ENCODE measurements around the gene RAD51D. TPM values are rescaled to one million over a fixed set of nuclear protein-coding genes. Genes with fewer than 3 reads are reported as not detected.

RAD51D gene
- polyA plus RNA-seq, 1 of the 3 experiments (the other 2 are of a cell fraction), result 11.6 TPM

GRCh38 chr17:35074711-35075707 is 44.7 kb downstream of the RAD51D start:
- peaks cover 66% of the 10 kb centered on the region for H3K79me2 ChIP-seq (ENCODE audit: insufficient read depth)
- H3K9me3 ChIP-seq, result no peaks in the 10 kb centered on the region
- no peak overlapping the region for H3K4me3 ChIP-seq (ENCODE audit: low read depth in 2 of 2, low read length in 1 of 2)
- ChIA-PET POLR2A (no interaction called here), CTCF (interaction anchor here (1.1 kb wide), 3 partner anchors 9 to 67 kb away, joined by 3 to 4 read pairs (median 4); no protein-coding TSS in a partner anchor)
- DNase-seq, result no peak
- H3K27me3 ChIP-seq (ENCODE audit: insufficient read depth), result no peaks in the 10 kb centered on the region
- no peak overlapping the region for H3K9ac ChIP-seq
- H3K27ac ChIP-seq (ENCODE audit: low read depth in 2 of 2, low read length in 1 of 2), result no peak overlapping the region
- WGBS (ENCODE audit: low lambda C conversion rate), result 58% methylated on average over 2 of the region's 2 CpGs
- H3K4me1 ChIP-seq (ENCODE audit: control insufficient read depth in 1 of 2, insufficient read depth in 2 of 2, low read depth in 1 of 2, low read length in 1 of 2), result no peaks in the 10 kb centered on the region; a peak in 1 of 4 replicates
- H3F3A ChIP-seq (replicated peaks; ENCODE audit: insufficient read depth), result no peaks in the 10 kb centered on the region
- no peaks in the 10 kb centered on the region for H3K9me2 ChIP-seq
- no peaks in the 10 kb centered on the region for H3K36me3 ChIP-seq (replicated peaks in 1 of 2; ENCODE audit: control insufficient read depth in 1 of 2, insufficient read depth in 2 of 2, low read length in 1 of 2)
- TF ChIP-seq FOXM1 (IDR thresholded peaks at IDR 0.05; ENCODE audit: low read depth) (no peak), ELF1 (IDR thresholded peaks at IDR 0.05) (no peak), MEF2A (IDR thresholded peaks at IDR 0.05; ENCODE audit: borderline replicate concordance, low read depth) (no peak), GATA2 (CRISPR knock-in tag; IDR thresholded peaks at IDR 0.05) (no peak), RAD21 (IDR thresholded peaks at IDR 0.05; ENCODE audit: low read length) (no peak), YY1 (IDR thresholded peaks at IDR 0.05; ENCODE audit: low read depth) (no peak), SMC3 (IDR thresholded peaks at IDR 0.05; ENCODE audit: low read depth, low read length) (no peak), FOXJ3 (CRISPR knock-in tag; IDR thresholded peaks at IDR 0.05) (no peak), RCOR1 (IDR thresholded peaks at IDR 0.05; ENCODE audit: low read length) (no peak), SIN3A (IDR thresholded peaks at IDR 0.05; ENCODE audit: borderline replicate concordance, low read depth, low read length) (no peak), GABPA (IDR thresholded peaks at IDR 0.05; ENCODE audit: low read depth) (no peak)
- TF ChIP-seq, protein P1, sequence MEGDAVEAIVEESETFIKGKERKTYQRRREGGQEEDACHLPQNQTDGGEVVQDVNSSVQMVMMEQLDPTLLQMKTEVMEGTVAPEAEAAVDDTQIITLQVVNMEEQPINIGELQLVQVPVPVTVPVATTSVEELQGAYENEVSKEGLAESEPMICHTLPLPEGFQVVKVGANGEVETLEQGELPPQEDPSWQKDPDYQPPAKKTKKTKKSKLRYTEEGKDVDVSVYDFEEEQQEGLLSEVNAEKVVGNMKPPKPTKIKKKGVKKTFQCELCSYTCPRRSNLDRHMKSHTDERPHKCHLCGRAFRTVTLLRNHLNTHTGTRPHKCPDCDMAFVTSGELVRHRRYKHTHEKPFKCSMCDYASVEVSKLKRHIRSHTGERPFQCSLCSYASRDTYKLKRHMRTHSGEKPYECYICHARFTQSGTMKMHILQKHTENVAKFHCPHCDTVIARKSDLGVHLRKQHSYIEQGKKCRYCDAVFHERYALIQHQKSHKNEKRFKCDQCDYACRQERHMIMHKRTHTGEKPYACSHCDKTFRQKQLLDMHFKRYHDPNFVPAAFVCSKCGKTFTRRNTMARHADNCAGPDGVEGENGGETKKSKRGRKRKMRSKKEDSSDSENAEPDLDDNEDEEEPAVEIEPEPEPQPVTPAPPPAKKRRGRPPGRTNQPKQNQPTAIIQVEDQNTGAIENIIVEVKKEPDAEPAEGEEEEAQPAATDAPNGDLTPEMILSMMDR (IDR thresholded peaks at IDR 0.05), result no peak
- H4K20me1 ChIP-seq (ENCODE audit: insufficient read depth), result no peaks in the 10 kb centered on the region
- H3K4me2 ChIP-seq, result no peak overlapping the region
- no peak overlapping the region for H2AFZ ChIP-seq (ENCODE audit: low read depth)

- CTCF ChIA-PET, result interaction anchor here (1.1 kb wide), 2 partner anchors 14 to 68 kb away, joined by 4 read pairs; no protein-coding TSS in a partner anchor
- Histone ChIP-seq H3K27ac (ENCODE audit: low read depth in 2 of 2, low read length in 1 of 2) (no peak overlapping the region), H2AFZ (ENCODE audit: low read depth) (no peak overlapping the region), H3K4me1 (ENCODE audit: control insufficient read depth in 1 of 2, insufficient read depth in 2 of 2, low read depth in 1 of 2, low read length in 1 of 2) (peaks cover 0 to 2% of the 10 kb centered on the region in 2 experiments; a peak in 1 of 4 replicates), H4K20me1 (ENCODE audit: insufficient read depth) (no peaks in the 10 kb centered on the region), H3K27me3 (ENCODE audit: insufficient read depth) (no peaks in the 10 kb centered on the region), H3K4me2 (no peak overlapping the region), H3F3A (replicated peaks; ENCODE audit: insufficient read depth) (no peaks in the 10 kb centered on the region), H3K9ac (no peak overlapping the region), H3K9me2 (no peaks in the 10 kb centered on the region), H3K9me3 (no peaks in the 10 kb centered on the region), H3K36me3 (replicated peaks in 1 of 2; ENCODE audit: control insufficient read depth in 1 of 2, insufficient read depth in 2 of 2, low read length in 1 of 2) (no peaks in the 10 kb centered on the region), H3K4me3 (ENCODE audit: low read depth in 2 of 2, low read length in 1 of 2) (no peak overlapping the region), H3K79me2 (ENCODE audit: insufficient read depth) (peaks cover 57% of the 10 kb centered on the region)
- TF ChIP-seq YY1 (IDR thresholded peaks at IDR 0.05; ENCODE audit: low read depth), result no peak
- DNase-seq, result no peak
- POLR2A ChIA-PET, result no interaction called here
- WGBS (ENCODE audit: low lambda C conversion rate), result 88% methylated on average over 5 of the region's 5 CpGs
Measured at GRCh38 chr17:35073991-35074627, 45.6 kb downstream of the RAD51D start.
